CD14-positive monocyte (primary cell): Measurements from ENCODE around the gene KCNJ6. TPM values are rescaled to one million over a fixed set of nuclear protein-coding genes. Genes with fewer than 3 reads are reported as not detected.

Experiments used
- DNase-seq, 3 donors: peaks; one replicate each; pipeline ENCODE4 v3.0.0-alpha.2; 2011 to 2022
- H2AFZ ChIP-seq: 2 replicates; pipeline ENCODE4 v1.6.0; 2012; ENCODE audit warnings: mild to moderate bottlenecking, low read depth, low read length, inconsistent platforms; ENCODE audit not compliant: insufficient read depth, poor library complexity, severe bottlenecking
- H3K27ac ChIP-seq, 2 donors: 1 replicate in 1 of 2; 2 replicates in 1 of 2; pipeline ENCODE4 v1.5.1; 2012 to 2013; ENCODE audit warnings: low read length in 2 of 2, control low read depth in 1 of 2, inconsistent platforms in 1 of 2, low read depth in 1 of 2, mild to moderate bottlenecking in 1 of 2
- H3K27me3 ChIP-seq, 2 donors: one replicate each; pipeline versions ENCODE4 v1.6.0 to v1.6.1; 2011 to 2013; ENCODE audit warnings: low read length in 2 of 2; ENCODE audit not compliant: control insufficient read depth in 2 of 2, insufficient read depth in 2 of 2
- H3K36me3 ChIP-seq, 2 donors: replicated peaks in 1 of 2; 1 replicate in 1 of 2; 2 replicates in 1 of 2; pipeline versions ENCODE4 v1.5.1 to v1.6.1; 2012 to 2013; ENCODE audit warnings: low read length in 2 of 2, control low read depth in 1 of 2, inconsistent platforms in 1 of 2, mild to moderate bottlenecking in 1 of 2; ENCODE audit not compliant: insufficient read depth in 2 of 2, control insufficient read depth in 1 of 2
- H3K4me1 ChIP-seq, 2 donors: 1 replicate in 1 of 2; 2 replicates in 1 of 2; pipeline versions ENCODE4 v1.5.1 to v1.6.1; 2012 to 2013; ENCODE audit warnings: low read length in 2 of 2, control low read depth in 1 of 2, inconsistent platforms in 1 of 2, mild to moderate bottlenecking in 1 of 2, moderate library complexity in 1 of 2; ENCODE audit not compliant: insufficient read depth in 2 of 2, control insufficient read depth in 1 of 2
- H3K4me2 ChIP-seq: replicated peaks from 2 replicates; pipeline ENCODE3; 2012; ENCODE audit warnings: low read length, moderate library complexity, mild to moderate bottlenecking; ENCODE audit not compliant: poor library complexity, severe bottlenecking; ENCODE audit errors: extremely low read depth
- H3K4me3 ChIP-seq, 3 experiments: fragments of 200-600 bp in 1 of 3; sonication (generic) in 1 of 3; replicated peaks in 1 of 3; 1 replicate in 2 of 3; 2 replicates in 1 of 3; pipeline ENCODE4 v1.5.1; 2011 to 2013; ENCODE audit warnings: low read length in 3 of 3, mild to moderate bottlenecking in 3 of 3, control low read depth in 2 of 3, low read depth in 2 of 3, inconsistent platforms in 1 of 3, moderate library complexity in 1 of 3
- H3K79me2 ChIP-seq: 2 replicates; pipeline ENCODE4 v1.6.0; 2012; ENCODE audit warnings: mild to moderate bottlenecking, control low read depth, inconsistent platforms, low read length, moderate library complexity; ENCODE audit not compliant: insufficient read depth
- H3K9ac ChIP-seq: 2 replicates; pipeline ENCODE4 v1.6.0; 2017; ENCODE audit warnings: low read length, mild to moderate bottlenecking; ENCODE audit not compliant: insufficient read depth, poor library complexity, severe bottlenecking
- H3K9me3 ChIP-seq, 2 donors: replicated peaks in 1 of 2; 1 replicate in 1 of 2; 2 replicates in 1 of 2; pipeline versions ENCODE4 v1.5.1 to v1.6.1; 2012 to 2013; ENCODE audit warnings: low read length in 2 of 2, control low read depth in 1 of 2; ENCODE audit not compliant: control insufficient read depth in 1 of 2, insufficient read depth in 1 of 2
- H4K20me1 ChIP-seq: 2 replicates; pipeline ENCODE4 v1.6.0; 2012; ENCODE audit warnings: mild to moderate bottlenecking, low read length, control low read depth, moderate library complexity; ENCODE audit not compliant: insufficient read depth
- H3K27ac Mint-ChIP-seq, 7 donors: one replicate each; pipeline ENCODE4 v1.8.0; 2020; ENCODE audit warnings: mild to moderate bottlenecking in 7 of 7, mixed read lengths in 7 of 7, moderate library complexity in 6 of 7, inconsistent platforms in 2 of 7
- H3K27me3 Mint-ChIP-seq, 3 donors: one replicate each; pipeline ENCODE4 v1.8.0; 2021 to 2022; ENCODE audit warnings: low read depth in 3 of 3, mild to moderate bottlenecking in 3 of 3, mixed read lengths in 3 of 3, moderate library complexity in 3 of 3, inconsistent platforms in 1 of 3
- H3K36me3 Mint-ChIP-seq, 2 donors: one replicate each; pipeline ENCODE4 v1.8.0; 2020; ENCODE audit warnings: mixed read lengths in 2 of 2, inconsistent platforms in 1 of 2, mild to moderate bottlenecking in 1 of 2
- H3K4me1 Mint-ChIP-seq: one replicate; pipeline ENCODE4 v1.8.0; 2020; ENCODE audit warnings: mild to moderate bottlenecking, mixed read lengths
- H3K4me3 Mint-ChIP-seq, 2 donors: one replicate each; pipeline ENCODE4 v1.8.0; 2020; ENCODE audit warnings: mild to moderate bottlenecking in 2 of 2, mixed read lengths in 2 of 2, moderate library complexity in 1 of 2
- H3K9me3 Mint-ChIP-seq, 7 donors: one replicate each; pipeline ENCODE4 v1.8.0; 2020 to 2022; ENCODE audit warnings: mixed read lengths in 7 of 7, mild to moderate bottlenecking in 6 of 7, moderate library complexity in 6 of 7, inconsistent platforms in 2 of 7
- WGBS: methylation state at CpG from one replicate; pipeline ENCODE4 v1.1.5; 2013; ENCODE audit warnings: missing lambda C conversion rate; ENCODE audit not compliant: insufficient coverage; 5-methylcytosine and 5-hydroxymethylcytosine counted together
- intact Hi-C, 2 donors: fragments of 100-400 bp; cut with micrococcal nuclease; formaldehyde crosslinking; loops; one replicate each; pipeline versions ENCODE4 v1.15.0 to v1.15.1; 2023
- polyA plus RNA-seq, 3 donors: library from polyadenylated mRNA; depleted of rRNA in 1 of 3; unstranded in 2 of 3; stranded (reverse) in 1 of 3; fragments of 300-500 nt in 2 of 3; fragments of >200 nt in 1 of 3; fragmentation: Illumina TruSeq in 2 of 3; gene quantifications; 1 replicate in 2 of 3; 2 replicates in 1 of 3; pipeline ENCODE4 v1.2.3, GENCODE V29; 2012 to 2021
- TF ChIP-seq, protein P1 (sequence below): fragments of 200-600 bp; IDR thresholded peaks from one replicate; pipeline ENCODE4 v1.8.0; 2022; ENCODE audit warnings: antibody characterized with exemption, mild to moderate bottlenecking

Gene KCNJ6
- polyA plus RNA-seq, 3 donors: not detected

GRCh38 chr21:37793660-37794059 is 122.6 kb downstream of the KCNJ6 start:
- Histone ChIP-seq H3K4me2 (no peak overlapping the region), H3K27me3 (no peaks in the 10 kb centered on the region), H2AFZ (no peak overlapping the region), H3K4me3 (no peak overlapping the region), H3K4me1 (no peaks in the 10 kb centered on the region), H3K9ac (no peak overlapping the region), H3K27ac (no peak overlapping the region), H4K20me1 (no peaks in the 10 kb centered on the region), H3K9me3 (no peaks in the 10 kb centered on the region), H3K79me2 (no peaks in the 10 kb centered on the region), H3K36me3 (no peaks in the 10 kb centered on the region)
- no CpG with 5 or more reads among the region's 1 CpG for WGBS
- Mint-ChIP-seq H3K4me3 (no peak overlapping the region), H3K4me1 (peaks cover 4% of the 10 kb centered on the region), H3K36me3 (no peaks in the 10 kb centered on the region), H3K27me3 (peaks cover 0 to 5% (median 0%) of the 10 kb centered on the region in 3 donors), H3K9me3 (peaks cover 0 to 5% (median 0%) of the 10 kb centered on the region in 7 donors), H3K27ac (no peak overlapping the region)
- intact Hi-C loops: no loop called here
- no peak for DNase-seq
- TF ChIP-seq, protein P1, sequence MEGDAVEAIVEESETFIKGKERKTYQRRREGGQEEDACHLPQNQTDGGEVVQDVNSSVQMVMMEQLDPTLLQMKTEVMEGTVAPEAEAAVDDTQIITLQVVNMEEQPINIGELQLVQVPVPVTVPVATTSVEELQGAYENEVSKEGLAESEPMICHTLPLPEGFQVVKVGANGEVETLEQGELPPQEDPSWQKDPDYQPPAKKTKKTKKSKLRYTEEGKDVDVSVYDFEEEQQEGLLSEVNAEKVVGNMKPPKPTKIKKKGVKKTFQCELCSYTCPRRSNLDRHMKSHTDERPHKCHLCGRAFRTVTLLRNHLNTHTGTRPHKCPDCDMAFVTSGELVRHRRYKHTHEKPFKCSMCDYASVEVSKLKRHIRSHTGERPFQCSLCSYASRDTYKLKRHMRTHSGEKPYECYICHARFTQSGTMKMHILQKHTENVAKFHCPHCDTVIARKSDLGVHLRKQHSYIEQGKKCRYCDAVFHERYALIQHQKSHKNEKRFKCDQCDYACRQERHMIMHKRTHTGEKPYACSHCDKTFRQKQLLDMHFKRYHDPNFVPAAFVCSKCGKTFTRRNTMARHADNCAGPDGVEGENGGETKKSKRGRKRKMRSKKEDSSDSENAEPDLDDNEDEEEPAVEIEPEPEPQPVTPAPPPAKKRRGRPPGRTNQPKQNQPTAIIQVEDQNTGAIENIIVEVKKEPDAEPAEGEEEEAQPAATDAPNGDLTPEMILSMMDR: no peak

- Mint-ChIP-seq H3K27me3 (peaks cover 0 to 5% (median 0%) of the 10 kb centered on the region in 3 donors), H3K4me1 (peaks cover 4% of the 10 kb centered on the region), H3K4me3 (no peak overlapping the region), H3K9me3 (peaks cover 0 to 5% (median 0%) of the 10 kb centered on the region in 7 donors), H3K27ac (no peak overlapping the region), H3K36me3 (no peaks in the 10 kb centered on the region)
- TF ChIP-seq, protein P1: no peak
- intact Hi-C loops: no loop called here
- Histone ChIP-seq H2AFZ (no peak overlapping the region), H3K9ac (no peak overlapping the region), H3K36me3 (no peaks in the 10 kb centered on the region), H3K27ac (no peak overlapping the region), H3K4me3 (no peak overlapping the region), H4K20me1 (no peaks in the 10 kb centered on the region), H3K4me1 (no peaks in the 10 kb centered on the region), H3K79me2 (no peaks in the 10 kb centered on the region), H3K27me3 (no peaks in the 10 kb centered on the region), H3K4me2 (no peak overlapping the region), H3K9me3 (no peaks in the 10 kb centered on the region)
- no peak for DNase-seq
- 97% methylated on average over 3 of the region's 3 CpGs for WGBS
Measured at GRCh38 chr21:37792046-37792445, 124.2 kb downstream of the KCNJ6 start.
